ENCODE data around the gene DGKI. TPM values are rescaled to one million over a fixed set of nuclear protein-coding genes. Genes with fewer than 3 reads are reported as not detected.

DGKI gene
- total RNA-seq, 1 donor from 2014 or later = 3.1 TPM

GRCh38 chr7:137351941-137352340, 494.8 kb downstream of the DGKI start:
- H3K9me3 Mint-ChIP-seq (ENCODE audit: unreplicated experiment) = no peaks in the 10 kb centered on the region
- H3K4me1 Mint-ChIP-seq (ENCODE audit: unreplicated experiment) = peaks cover 7% of the 10 kb centered on the region
- no peaks in the 10 kb centered on the region for H3K27me3 Mint-ChIP-seq (ENCODE audit: unreplicated experiment)
- H3K4me3 Mint-ChIP-seq (ENCODE audit: unreplicated experiment) = no peak overlapping the region
- H3K36me3 Mint-ChIP-seq (ENCODE audit: unreplicated experiment) = no peaks in the 10 kb centered on the region
- DNase-seq (ENCODE audit: extremely low spot score, unreplicated experiment) = no peak
- TF ChIP-seq, protein P1, sequence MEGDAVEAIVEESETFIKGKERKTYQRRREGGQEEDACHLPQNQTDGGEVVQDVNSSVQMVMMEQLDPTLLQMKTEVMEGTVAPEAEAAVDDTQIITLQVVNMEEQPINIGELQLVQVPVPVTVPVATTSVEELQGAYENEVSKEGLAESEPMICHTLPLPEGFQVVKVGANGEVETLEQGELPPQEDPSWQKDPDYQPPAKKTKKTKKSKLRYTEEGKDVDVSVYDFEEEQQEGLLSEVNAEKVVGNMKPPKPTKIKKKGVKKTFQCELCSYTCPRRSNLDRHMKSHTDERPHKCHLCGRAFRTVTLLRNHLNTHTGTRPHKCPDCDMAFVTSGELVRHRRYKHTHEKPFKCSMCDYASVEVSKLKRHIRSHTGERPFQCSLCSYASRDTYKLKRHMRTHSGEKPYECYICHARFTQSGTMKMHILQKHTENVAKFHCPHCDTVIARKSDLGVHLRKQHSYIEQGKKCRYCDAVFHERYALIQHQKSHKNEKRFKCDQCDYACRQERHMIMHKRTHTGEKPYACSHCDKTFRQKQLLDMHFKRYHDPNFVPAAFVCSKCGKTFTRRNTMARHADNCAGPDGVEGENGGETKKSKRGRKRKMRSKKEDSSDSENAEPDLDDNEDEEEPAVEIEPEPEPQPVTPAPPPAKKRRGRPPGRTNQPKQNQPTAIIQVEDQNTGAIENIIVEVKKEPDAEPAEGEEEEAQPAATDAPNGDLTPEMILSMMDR (IDR thresholded peaks at IDR 0.05) = no peak
- H3K27ac Mint-ChIP-seq (ENCODE audit: unreplicated experiment) = no peak overlapping the region

GRCh38 chr7:137345799-137346449, 500.9 kb downstream of the DGKI start:
- H3K27ac Mint-ChIP-seq (ENCODE audit: unreplicated experiment) = no peak overlapping the region
- no peak for DNase-seq (ENCODE audit: extremely low spot score, unreplicated experiment)
- TF ChIP-seq, protein P1 (IDR thresholded peaks at IDR 0.05) = no peak
- no peaks in the 10 kb centered on the region for H3K27me3 Mint-ChIP-seq (ENCODE audit: unreplicated experiment)
- H3K4me3 Mint-ChIP-seq (ENCODE audit: unreplicated experiment) = no peak overlapping the region
- peaks cover 25% of the 10 kb centered on the region for H3K4me1 Mint-ChIP-seq (ENCODE audit: unreplicated experiment)
- H3K36me3 Mint-ChIP-seq (ENCODE audit: unreplicated experiment) = no peaks in the 10 kb centered on the region
- no peaks in the 10 kb centered on the region for H3K9me3 Mint-ChIP-seq (ENCODE audit: unreplicated experiment)

DNA sequence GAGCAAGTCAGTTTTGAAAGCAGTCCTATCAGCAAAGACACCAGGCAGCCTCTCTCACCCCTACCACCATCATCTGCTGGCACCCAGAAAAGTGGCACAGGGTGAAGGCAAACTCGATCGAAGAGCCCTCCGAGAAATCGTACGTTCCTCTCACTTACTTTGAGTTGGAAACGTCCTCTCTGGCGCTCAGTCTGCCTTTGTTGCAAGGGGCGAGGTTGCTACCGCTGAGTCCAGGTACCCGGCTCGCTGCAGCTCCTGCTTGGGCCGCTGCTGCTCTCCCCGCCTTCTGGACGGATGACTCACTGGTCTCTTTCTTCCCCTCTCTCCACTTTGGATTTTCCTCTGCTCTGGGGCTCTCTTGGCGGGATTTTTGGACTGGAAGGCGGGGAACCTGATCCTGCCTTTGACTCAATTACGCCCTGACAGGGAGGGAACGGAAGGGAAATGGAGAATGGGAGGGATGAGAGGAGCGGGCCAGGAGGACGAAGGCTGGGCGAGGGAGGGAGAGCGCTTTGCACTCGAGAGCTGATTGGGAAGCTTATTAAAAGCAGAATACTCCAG, 503.4 kb downstream of the DGKI start, which contains the start of gene PTN:
TSS of gene PTN (minus strand) at position 453 of the 561 bp plus-strand sequence. CDS start 88,760 bp downstream, outside the sequence.
- Mint-ChIP-seq H3K4me3 (ENCODE audit: unreplicated experiment) (peak within 1 kb of the TSS; percentile 88), H3K4me1 (ENCODE audit: unreplicated experiment) (peaks cover 41% of the 10 kb centered on the region), H3K27ac (ENCODE audit: unreplicated experiment) (peak within 1 kb of the TSS; percentile 36), H3K27me3 (ENCODE audit: unreplicated experiment) (no peaks in the 10 kb centered on the region), H3K9me3 (ENCODE audit: unreplicated experiment) (no peaks in the 10 kb centered on the region), H3K36me3 (ENCODE audit: unreplicated experiment) (peaks cover 6% of the 10 kb centered on the region)
- TF ChIP-seq, protein P1 (IDR thresholded peaks at IDR 0.05) = no peak
- DNase-seq (ENCODE audit: extremely low spot score, unreplicated experiment) = no peak

- Mint-ChIP-seq H3K4me1 (ENCODE audit: unreplicated experiment) (peaks cover 46% of the 10 kb centered on the region), H3K27me3 (ENCODE audit: unreplicated experiment) (no peaks in the 10 kb centered on the region), H3K27ac (ENCODE audit: unreplicated experiment) (peak overlapping the region; percentile 36), H3K36me3 (ENCODE audit: unreplicated experiment) (peaks cover 6% of the 10 kb centered on the region), H3K4me3 (ENCODE audit: unreplicated experiment) (peak overlapping the region; percentile 88), H3K9me3 (ENCODE audit: unreplicated experiment) (no peaks in the 10 kb centered on the region)
- DNase-seq (ENCODE audit: extremely low spot score, unreplicated experiment) = no peak
- TF ChIP-seq, protein P1 (IDR thresholded peaks at IDR 0.05) = no peak
Observed at GRCh38 chr7:137342828-137343261, 503.9 kb downstream of the DGKI start.

DNA sequence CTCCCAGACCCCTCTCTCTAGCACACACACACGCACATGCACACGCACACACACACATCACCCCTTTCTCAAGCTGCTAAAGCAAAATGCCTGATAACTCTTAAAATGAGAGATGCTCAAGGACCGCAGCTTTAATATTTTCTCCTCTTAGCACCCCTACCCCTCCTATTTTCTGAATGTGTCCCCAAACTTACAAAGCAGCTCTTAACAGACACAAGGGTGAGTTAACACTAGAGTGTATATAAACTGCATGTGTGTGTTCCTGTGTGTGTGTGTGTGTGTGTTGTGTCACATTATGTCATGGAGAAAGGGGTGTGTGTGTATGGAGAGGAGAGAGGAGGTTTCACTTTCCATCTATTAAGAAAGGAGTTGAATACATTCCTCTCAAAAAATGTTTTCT, 504.5 kb downstream of the DGKI start:
- DNase-seq (ENCODE audit: extremely low spot score, unreplicated experiment) = no peak
- H3K4me3 Mint-ChIP-seq (ENCODE audit: unreplicated experiment) = peak overlapping the region; percentile 88
- no peaks in the 10 kb centered on the region for H3K9me3 Mint-ChIP-seq (ENCODE audit: unreplicated experiment)
- peak overlapping the region; percentile 36 for H3K27ac Mint-ChIP-seq (ENCODE audit: unreplicated experiment)
- H3K4me1 Mint-ChIP-seq (ENCODE audit: unreplicated experiment) = peaks cover 51% of the 10 kb centered on the region
- TF ChIP-seq, protein P1 (IDR thresholded peaks at IDR 0.05) = no peak
- H3K36me3 Mint-ChIP-seq (ENCODE audit: unreplicated experiment) = peaks cover 6% of the 10 kb centered on the region
- H3K27me3 Mint-ChIP-seq (ENCODE audit: unreplicated experiment) = no peaks in the 10 kb centered on the region

Measured in osteocyte (in vitro differentiated cells).